ENCODE measurements around the gene ASXL3. TPM values are rescaled to one million over a fixed set of nuclear protein-coding genes. Genes with fewer than 3 reads are reported as not detected.

Gene ASXL3
- total RNA-seq, 1 experiment from 2014 or later: not detected

- RAD21 ChIA-PET (ENCODE audit: low non-redundant PET in 1 of 2, low total read pairs in 2 of 2, uncharacterized antibody in 2 of 2, unreplicated experiment in 2 of 2): no interaction called here
- no TSS peak for BruUV-seq (replicated peaks)
These were observed 19.5 kb upstream of the ASXL3 start for GRCh38 chr18:33558529-33558928.

More at GRCh38 chr18:33558529-33558928, 19.5 kb upstream of the ASXL3 start:
- H3K9me3 ChIP-seq (ENCODE audit: control insufficient read depth in 1 of 2, insufficient read depth in 1 of 2, low read depth in 1 of 2, low read length in 2 of 2): peaks cover 5 to 22% of the 10 kb centered on the region in 2 experiments; a peak in 2 of 4 replicates
- no peak overlapping the region for H3K4me3 ChIP-seq (replicated peaks in 1 of 2; ENCODE audit: low read depth in 1 of 2, low read length in 2 of 2)
- no peaks in the 10 kb centered on the region for H3K27me3 ChIP-seq (ENCODE audit: insufficient read depth, low read length)
- H3K4me2 ChIP-seq (ENCODE audit: low read length): no peak overlapping the region
- DNase-seq (ENCODE audit: low read depth, low spot score): no peak
- ChIA-PET CTCF (no interaction called here), POLR2A (no interaction called here)
- intact Hi-C loops (cut with micrococcal nuclease): no loop called here
- H4K20me1 ChIP-seq (ENCODE audit: insufficient read depth): no peaks in the 10 kb centered on the region
- no peaks in the 10 kb centered on the region for H3K36me3 ChIP-seq (ENCODE audit: control insufficient read depth in 1 of 2, insufficient read depth in 2 of 2, low read length in 2 of 2)
- H3K79me2 ChIP-seq (ENCODE audit: insufficient read depth, low read length): no peaks in the 10 kb centered on the region
- TF ChIP-seq EZH2phosphoT487 (IDR thresholded peaks at IDR 0.05; ENCODE audit: borderline replicate concordance) (no peak), FOSL1 (IDR thresholded peaks at IDR 0.05; ENCODE audit: low read depth) (no peak), CBX3 (IDR thresholded peaks at IDR 0.05; ENCODE audit: low read depth) (no peak), ZBTB33 (IDR thresholded peaks at IDR 0.05; ENCODE audit: extremely low read depth, insufficient replicate concordance, low read length) (no peak), MAX (IDR thresholded peaks at IDR 0.05) (no peak), EZH2 (IDR thresholded peaks at IDR 0.05) (no peak), SP1 (IDR thresholded peaks at IDR 0.05; ENCODE audit: low read depth) (no peak), ATF3 (IDR thresholded peaks at IDR 0.05) (no peak), SRF (IDR thresholded peaks at IDR 0.05; ENCODE audit: low read depth) (no peak), POLR2AphosphoS5 (IDR thresholded peaks at IDR 0.05; ENCODE audit: low read depth, low read length) (no peak), JUND (IDR thresholded peaks at IDR 0.05) (no peak), SIN3A (IDR thresholded peaks at IDR 0.05; ENCODE audit: low read depth) (no peak), RAD21 (IDR thresholded peaks at IDR 0.05; ENCODE audit: low read depth) (no peak), TCF7L2 (IDR thresholded peaks at IDR 0.05; ENCODE audit: borderline replicate concordance, extremely low read depth, insufficient read depth, insufficient read length) (no peak)
- H3K27ac ChIP-seq (ENCODE audit: low read depth, low read length): no peak overlapping the region
- no peak overlapping the region for H3K9ac ChIP-seq (ENCODE audit: low read length)
- H3K4me1 ChIP-seq (ENCODE audit: control insufficient read depth in 1 of 2, insufficient read depth in 2 of 2, low read length in 2 of 2): no peaks in the 10 kb centered on the region
- H3K9me2 ChIP-seq (ENCODE audit: insufficient read depth): no peaks in the 10 kb centered on the region
- no peak overlapping the region for H2AFZ ChIP-seq (ENCODE audit: low read depth, low read length, poor library complexity, severe bottlenecking)
- no peak for ATAC-seq

All from HCT116 (cell line).